K562 (cell line): Measurements from ENCODE around the gene ABHD8. TPM values are rescaled to one million over a fixed set of nuclear protein-coding genes. Genes with fewer than 3 reads are reported as not detected.

Experiments used
- ARID1B ChIP-seq: fragments of 450-650 bp; IDR thresholded peaks from 2 replicates; pipeline ENCODE4 v1.6.1; 2016; ENCODE audit warnings: antibody characterized with exemption, mild to moderate bottlenecking, inconsistent platforms
- CBX5 ChIP-seq: IDR thresholded peaks from 2 replicates; pipeline ENCODE4 v1.6.1; 2014; ENCODE audit warnings: low read depth, borderline replicate concordance
- ILK ChIP-seq: fragments of 450-650 bp; IDR thresholded peaks from 2 replicates; pipeline ENCODE4 v1.6.1; 2016; ENCODE audit warnings: missing genetic modification characterization, low read depth, mild to moderate bottlenecking, missing compliant biosample characterization, moderate library complexity, borderline replicate concordance
- KDM4B ChIP-seq, 2 experiments: fragments of 450-650 bp in 1 of 2; sonication (generic) in 1 of 2; IDR thresholded peaks; 2 replicates each; pipeline ENCODE4 v1.6.1; 2016 to 2017; ENCODE audit warnings: borderline replicate concordance in 2 of 2, antibody characterized with exemption in 1 of 2, low read depth in 1 of 2, mild to moderate bottlenecking in 1 of 2
- NR2C1 ChIP-seq, 2 experiments: fragments of 450-650 bp; IDR thresholded peaks; 2 replicates each; pipeline ENCODE4 v1.6.1; 2017; ENCODE audit warnings: mild to moderate bottlenecking in 2 of 2, antibody characterized with exemption in 1 of 2, inconsistent platforms in 1 of 2, missing compliant biosample characterization in 1 of 2, missing genetic modification characterization in 1 of 2
- NR3C1 ChIP-seq: sonication (generic); formaldehyde crosslinking; IDR thresholded peaks from 2 replicates; pipeline ENCODE4 v1.8.1; 2022; ENCODE audit warnings: missing genetic modification reagents
- POU5F1 ChIP-seq: fragments of 150-350 bp; IDR thresholded peaks from 2 replicates; pipeline ENCODE4 v1.6.1; 2014; ENCODE audit warnings: borderline replicate concordance, low read length, low read depth, mild to moderate bottlenecking; ENCODE audit not compliant: partially characterized antibody
- SIRT6 ChIP-seq: IDR thresholded peaks from one replicate; pipeline ENCODE4 v1.6.1; 2012; ENCODE audit warnings: low read depth, mild to moderate bottlenecking, control low read depth, inconsistent platforms, low read length, moderate library complexity
- U2AF2 ChIP-seq: fragments of 200-400 bp; formaldehyde crosslinking; optimal IDR thresholded peaks from 2 replicates; pipeline ENCODE3; 2017; ENCODE audit warnings: low read depth, mild to moderate bottlenecking, low read length
- ZNF3 ChIP-seq: fragments of 250-450 bp; sonication (Bioruptor Pico); IDR thresholded peaks from 2 replicates; pipeline ENCODE4 v1.5.0; 2021; ENCODE audit warnings: mild to moderate bottlenecking, moderate library complexity
- polyA plus RNA-seq, 8 experiments: library from polyadenylated mRNA; depleted of rRNA in 4 of 8; stranded (reverse) in 5 of 8; unstranded in 3 of 8; fragments of >200 nt; fragmentation: Nextera tagmentation in 2 of 8; fragmentation: Illumina TruSeq in 1 of 8; extraction: Ambion mirVana in 2 of 8; extraction: Trizol in 1 of 8; gene quantifications; 2 replicates each; pipeline versions ENCODE4 v1.2.1 to v1.2.3, GENCODE V29; 2011 to 2014; ENCODE audit warnings: inconsistent platforms in 1 of 8, missing spikeins in 1 of 8
- total RNA-seq, 7 experiments: library from RNA; depleted of rRNA in 6 of 7; stranded (reverse); fragments of >200 nt in 6 of 7; fragmentation: Illumina TruSeq in 2 of 7; extraction: Trizol in 2 of 7; gene quantifications; 2 replicates each; pipeline versions ENCODE4 v1.2.1 to v1.2.3, GENCODE V29; 2011 to 2021; ENCODE audit warnings: low replicate concordance in 1 of 7
- TF ChIP-seq, protein P1 (sequence below), 2 experiments: fragments of 450-650 bp in 1 of 2; sonication (generic) in 1 of 2; formaldehyde crosslinking in 1 of 2; IDR thresholded peaks; 2 replicates each; pipeline versions ENCODE4 v1.7.1 to v1.9.0; 2016 to 2022; ENCODE audit warnings: inconsistent platforms in 1 of 2, mild to moderate bottlenecking in 1 of 2, missing genetic modification reagents in 1 of 2
- TF ChIP-seq, protein P2 (sequence below): fragments of 250-450 bp; sonication (Bioruptor Pico); IDR thresholded peaks from 2 replicates; pipeline ENCODE4 v1.5.0; 2021
- TF ChIP-seq, protein P3 (sequence below): fragments of 250-450 bp; sonication (Bioruptor Pico); IDR thresholded peaks from 2 replicates; pipeline ENCODE4 v1.4.0; 2020

Gene ABHD8
- total and polyA plus RNA-seq, 9 of the 15 experiments (the other 6 are each of a cell fraction or from before 2014, with no cell fraction given) = 0.04 to 6.6 (median 2.0) TPM; not detected in 1

DNA sequence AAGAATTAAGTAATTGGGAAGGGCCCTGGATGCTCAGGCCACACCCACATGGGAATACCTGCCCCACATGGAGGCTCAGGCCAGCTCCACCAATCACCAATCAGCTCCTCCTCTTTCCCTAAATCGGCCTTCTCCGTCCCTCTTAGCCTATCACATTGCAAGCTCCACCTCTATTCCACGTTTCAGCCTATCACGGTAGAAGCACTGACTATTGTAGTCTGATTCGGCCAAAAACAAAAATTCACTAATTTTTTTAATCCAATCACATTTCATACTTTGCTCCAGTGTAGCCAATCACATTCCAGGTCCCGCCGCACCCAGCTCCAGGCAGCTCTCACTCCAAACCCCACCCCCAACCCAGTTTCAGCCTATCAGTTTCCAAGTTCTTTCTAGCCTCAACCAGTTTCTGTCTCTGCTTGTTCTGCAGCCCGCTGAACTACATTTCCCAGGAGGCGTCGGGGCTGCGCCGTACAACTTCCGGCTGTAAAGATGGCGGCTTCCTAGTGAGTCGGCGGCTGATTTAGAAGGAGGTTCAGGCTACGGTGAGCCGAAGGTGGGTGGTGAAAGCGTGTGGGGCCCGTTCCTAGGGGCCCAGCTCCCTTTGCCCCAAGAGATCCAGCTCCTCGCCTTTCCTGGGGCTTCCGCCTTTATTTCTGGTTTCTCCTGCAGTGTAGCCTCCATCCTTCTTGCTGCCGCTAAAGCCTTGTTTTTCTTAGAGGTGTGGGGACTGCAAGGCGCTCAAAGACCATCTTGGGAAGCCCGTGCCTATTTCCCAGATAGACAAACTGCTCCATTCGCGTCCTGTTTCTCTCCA is 36.0 kb downstream of the ABHD8 start, which contains the start of gene BABAM1 (continued):
- no peak for TF ChIP-seq ARID1B
- no peak for TF ChIP-seq NR2C1 (IDR thresholded peaks at IDR 0.05)
- TF ChIP-seq NR2C1 (tag; IDR thresholded peaks at IDR 0.05) = peak; percentile 73
- TF ChIP-seq, protein P1, sequence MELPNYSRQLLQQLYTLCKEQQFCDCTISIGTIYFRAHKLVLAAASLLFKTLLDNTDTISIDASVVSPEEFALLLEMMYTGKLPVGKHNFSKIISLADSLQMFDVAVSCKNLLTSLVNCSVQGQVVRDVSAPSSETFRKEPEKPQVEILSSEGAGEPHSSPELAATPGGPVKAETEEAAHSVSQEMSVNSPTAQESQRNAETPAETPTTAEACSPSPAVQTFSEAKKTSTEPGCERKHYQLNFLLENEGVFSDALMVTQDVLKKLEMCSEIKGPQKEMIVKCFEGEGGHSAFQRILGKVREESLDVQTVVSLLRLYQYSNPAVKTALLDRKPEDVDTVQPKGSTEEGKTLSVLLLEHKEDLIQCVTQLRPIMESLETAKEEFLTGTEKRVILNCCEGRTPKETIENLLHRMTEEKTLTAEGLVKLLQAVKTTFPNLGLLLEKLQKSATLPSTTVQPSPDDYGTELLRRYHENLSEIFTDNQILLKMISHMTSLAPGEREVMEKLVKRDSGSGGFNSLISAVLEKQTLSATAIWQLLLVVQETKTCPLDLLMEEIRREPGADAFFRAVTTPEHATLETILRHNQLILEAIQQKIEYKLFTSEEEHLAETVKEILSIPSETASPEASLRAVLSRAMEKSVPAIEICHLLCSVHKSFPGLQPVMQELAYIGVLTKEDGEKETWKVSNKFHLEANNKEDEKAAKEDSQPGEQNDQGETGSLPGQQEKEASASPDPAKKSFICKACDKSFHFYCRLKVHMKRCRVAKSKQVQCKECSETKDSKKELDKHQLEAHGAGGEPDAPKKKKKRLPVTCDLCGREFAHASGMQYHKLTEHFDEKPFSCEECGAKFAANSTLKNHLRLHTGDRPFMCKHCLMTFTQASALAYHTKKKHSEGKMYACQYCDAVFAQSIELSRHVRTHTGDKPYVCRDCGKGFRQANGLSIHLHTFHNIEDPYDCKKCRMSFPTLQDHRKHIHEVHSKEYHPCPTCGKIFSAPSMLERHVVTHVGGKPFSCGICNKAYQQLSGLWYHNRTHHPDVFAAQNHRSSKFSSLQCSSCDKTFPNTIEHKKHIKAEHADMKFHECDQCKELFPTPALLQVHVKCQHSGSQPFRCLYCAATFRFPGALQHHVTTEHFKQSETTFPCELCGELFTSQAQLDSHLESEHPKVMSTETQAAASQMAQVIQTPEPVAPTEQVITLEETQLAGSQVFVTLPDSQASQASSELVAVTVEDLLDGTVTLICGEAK (IDR thresholded peaks at IDR 0.05) = peak; percentile 95
- TF ChIP-seq, protein P1 (CRISPR knock-in tag; IDR thresholded peaks at IDR 0.05) = no peak
- peak; percentile 55 for TF ChIP-seq POU5F1
- TF ChIP-seq CBX5 = no peak
- no peak for TF ChIP-seq NR3C1 (CRISPR knock-in tag)
- TF ChIP-seq, protein P2, sequence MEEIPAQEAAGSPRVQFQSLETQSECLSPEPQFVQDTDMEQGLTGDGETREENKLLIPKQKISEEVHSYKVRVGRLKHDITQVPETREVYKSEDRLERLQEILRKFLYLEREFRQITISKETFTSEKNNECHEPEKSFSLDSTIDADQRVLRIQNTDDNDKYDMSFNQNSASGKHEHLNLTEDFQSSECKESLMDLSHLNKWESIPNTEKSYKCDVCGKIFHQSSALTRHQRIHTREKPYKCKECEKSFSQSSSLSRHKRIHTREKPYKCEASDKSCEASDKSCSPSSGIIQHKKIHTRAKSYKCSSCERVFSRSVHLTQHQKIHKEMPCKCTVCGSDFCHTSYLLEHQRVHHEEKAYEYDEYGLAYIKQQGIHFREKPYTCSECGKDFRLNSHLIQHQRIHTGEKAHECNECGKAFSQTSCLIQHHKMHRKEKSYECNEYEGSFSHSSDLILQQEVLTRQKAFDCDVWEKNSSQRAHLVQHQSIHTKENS (CRISPR knock-in tag) = no peak
- TF ChIP-seq, protein P3, sequence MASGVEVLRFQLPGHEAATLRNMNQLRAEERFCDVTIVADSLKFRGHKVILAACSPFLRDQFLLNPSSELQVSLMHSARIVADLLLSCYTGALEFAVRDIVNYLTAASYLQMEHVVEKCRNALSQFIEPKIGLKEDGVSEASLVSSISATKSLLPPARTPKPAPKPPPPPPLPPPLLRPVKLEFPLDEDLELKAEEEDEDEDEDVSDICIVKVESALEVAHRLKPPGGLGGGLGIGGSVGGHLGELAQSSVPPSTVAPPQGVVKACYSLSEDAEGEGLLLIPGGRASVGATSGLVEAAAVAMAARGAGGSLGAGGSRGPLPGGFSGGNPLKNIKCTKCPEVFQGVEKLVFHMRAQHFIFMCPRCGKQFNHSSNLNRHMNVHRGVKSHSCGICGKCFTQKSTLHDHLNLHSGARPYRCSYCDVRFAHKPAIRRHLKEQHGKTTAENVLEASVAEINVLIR (CRISPR knock-in tag) = 0 out of 2 replicates have a peak, but pooled peaks have one; percentile 7
- no peak for TF ChIP-seq ZNF3
- TF ChIP-seq U2AF2 = no peak
- peak in 1 of 2 experiments; percentile 69; a peak in 1 of 4 replicates for TF ChIP-seq KDM4B (IDR thresholded peaks at IDR 0.05; ENCODE audit: borderline replicate concordance in 2 of 2, low read depth in 1 of 2)
- TF ChIP-seq SIRT6 = no peak
- no peak for TF ChIP-seq ILK
